ENCODE data around the gene PTPN23. TPM values are rescaled to one million over a fixed set of nuclear protein-coding genes. Genes with fewer than 3 reads are reported as not detected.
A peak's percentile ranks its signal among the peaks of the same experiment; 100 is the strongest.

Gene PTPN23
- total RNA-seq, 1 donor: 30.0 TPM

- no peak for TF ChIP-seq CTCF (IDR thresholded peaks at IDR 0.05; ENCODE audit: extremely low read depth, low read depth, low read length)
- H3K4me2 ChIP-seq (ENCODE audit: insufficient read depth, low read length): peak overlapping the region; percentile 73
- H3K36me3 ChIP-seq (ENCODE audit: insufficient read depth, low read length): peaks cover 18% of the 10 kb centered on the region
- peaks cover 45% of the 10 kb centered on the region for H3K79me2 ChIP-seq (ENCODE audit: insufficient read depth, low read length)
- H2AFZ ChIP-seq (ENCODE audit: low read length): peak overlapping the region; percentile 54
- peaks cover 18% of the 10 kb centered on the region for H3K4me1 ChIP-seq (ENCODE audit: insufficient read depth, low read length)
- peak overlapping the region; percentile 26 for H3K4me3 ChIP-seq (ENCODE audit: insufficient read depth, low read length)
- H3K27me3 ChIP-seq (ENCODE audit: insufficient read depth, low read length): no peaks in the 10 kb centered on the region
- peak; percentile 53 for DNase-seq (ENCODE audit: insufficient read length, low spot score, missing footprints)
- peak overlapping the region; percentile 75 for H3K27ac ChIP-seq (ENCODE audit: low read depth, low read length)
- no peaks in the 10 kb centered on the region for H3K9me3 ChIP-seq (ENCODE audit: low read depth, low read length)
- H4K20me1 ChIP-seq (ENCODE audit: insufficient read depth, low read length): peaks cover 9% of the 10 kb centered on the region
Observed at GRCh38 chr3:47443611-47443995, 62.8 kb downstream of the PTPN23 start.

- H3K4me3 ChIP-seq (ENCODE audit: insufficient read depth, low read length): no peak overlapping the region
- no peak for TF ChIP-seq CTCF (IDR thresholded peaks at IDR 0.05; ENCODE audit: extremely low read depth, low read depth, low read length)
- peak overlapping the region; percentile 73 for H3K4me2 ChIP-seq (ENCODE audit: insufficient read depth, low read length)
- no peaks in the 10 kb centered on the region for H3K27me3 ChIP-seq (ENCODE audit: insufficient read depth, low read length)
- H4K20me1 ChIP-seq (ENCODE audit: insufficient read depth, low read length): peaks cover 9% of the 10 kb centered on the region
- peaks cover 47% of the 10 kb centered on the region for H3K79me2 ChIP-seq (ENCODE audit: insufficient read depth, low read length)
- peaks cover 18% of the 10 kb centered on the region for H3K4me1 ChIP-seq (ENCODE audit: insufficient read depth, low read length)
- H3K36me3 ChIP-seq (ENCODE audit: insufficient read depth, low read length): peaks cover 18% of the 10 kb centered on the region
- DNase-seq (ENCODE audit: insufficient read length, low spot score, missing footprints): no peak
- H3K9me3 ChIP-seq (ENCODE audit: low read depth, low read length): no peaks in the 10 kb centered on the region
- H2AFZ ChIP-seq (ENCODE audit: low read length): no peak overlapping the region
- peak overlapping the region; percentile 75 for H3K27ac ChIP-seq (ENCODE audit: low read depth, low read length)
Observed at GRCh38 chr3:47444103-47444502, 63.3 kb downstream of the PTPN23 start.

GRCh38 chr3:47452453-47453215 lies 71.8 kb downstream of the PTPN23 start:
- Histone ChIP-seq H3K9me3 (ENCODE audit: low read depth, low read length) (no peaks in the 10 kb centered on the region), H3K79me2 (ENCODE audit: insufficient read depth, low read length) (peaks cover 57% of the 10 kb centered on the region), H4K20me1 (ENCODE audit: insufficient read depth, low read length) (peaks cover 5% of the 10 kb centered on the region), H3K36me3 (ENCODE audit: insufficient read depth, low read length) (no peaks in the 10 kb centered on the region), H3K4me3 (ENCODE audit: insufficient read depth, low read length) (no peak overlapping the region), H3K27ac (ENCODE audit: low read depth, low read length) (no peak overlapping the region), H2AFZ (ENCODE audit: low read length) (no peak overlapping the region), H3K4me2 (ENCODE audit: insufficient read depth, low read length) (no peak overlapping the region), H3K4me1 (ENCODE audit: insufficient read depth, low read length) (no peaks in the 10 kb centered on the region), H3K27me3 (ENCODE audit: insufficient read depth, low read length) (no peaks in the 10 kb centered on the region)
- no peak for DNase-seq (ENCODE audit: insufficient read length, low spot score, missing footprints)
- TF ChIP-seq CTCF (IDR thresholded peaks at IDR 0.05; ENCODE audit: extremely low read depth, low read depth, low read length): no peak

GRCh38 chr3:47455806-47456452 lies 75.1 kb downstream of the PTPN23 start:
- H3K27me3 ChIP-seq (ENCODE audit: insufficient read depth, low read length): no peaks in the 10 kb centered on the region
- peaks cover 7% of the 10 kb centered on the region for H4K20me1 ChIP-seq (ENCODE audit: insufficient read depth, low read length)
- DNase-seq (ENCODE audit: insufficient read length, low spot score, missing footprints): no peak
- H3K4me1 ChIP-seq (ENCODE audit: insufficient read depth, low read length): no peaks in the 10 kb centered on the region
- no peak overlapping the region for H3K4me3 ChIP-seq (ENCODE audit: insufficient read depth, low read length)
- no peak overlapping the region for H2AFZ ChIP-seq (ENCODE audit: low read length)
- H3K9me3 ChIP-seq (ENCODE audit: low read depth, low read length): no peaks in the 10 kb centered on the region
- no peak overlapping the region for H3K27ac ChIP-seq (ENCODE audit: low read depth, low read length)
- peaks cover 47% of the 10 kb centered on the region for H3K79me2 ChIP-seq (ENCODE audit: insufficient read depth, low read length)
- no peaks in the 10 kb centered on the region for H3K36me3 ChIP-seq (ENCODE audit: insufficient read depth, low read length)
- peak overlapping the region; percentile 7 for H3K4me2 ChIP-seq (ENCODE audit: insufficient read depth, low read length)
- TF ChIP-seq CTCF (IDR thresholded peaks at IDR 0.05; ENCODE audit: extremely low read depth, low read depth, low read length): no peak

All from osteoblast (primary cell).